HEK293 (cell line): ENCODE measurements around the gene MYO15B.

ENCODE experiments used
- CTCF ChIA-PET: fragments of 350-600 bp; formaldehyde crosslinking; extraction: SDS; loops from one replicate; lab custom pipeline; 2021; ENCODE audit warnings: antibody characterized with exemption; lab: Yijun Ruan, JAX
- POLR2A ChIA-PET: fragments of 300-600 bp; formaldehyde crosslinking; extraction: SDS; loops from one replicate; lab custom pipeline; 2020; ENCODE audit warnings: antibody characterized with exemption, inconsistent platforms; lab: Yijun Ruan, JAX
- H3K27ac ChIP-seq: fragments of 200-500 bp; sonication (Bioruptor generic); 2 replicates; pipeline ENCODE4 v1.5.1; 2014; ENCODE audit warnings: low read depth, low read length, control low read depth, inconsistent platforms; ENCODE audit errors: extremely low read depth
- H3K36me3 ChIP-seq, 2 experiments: fragments of 200-500 bp in 1 of 2; sonication (Bioruptor generic) in 1 of 2; 1 replicate in 1 of 2; 2 replicates in 1 of 2; pipeline ENCODE4 v1.5.1; 2014 to 2017; ENCODE audit warnings: inconsistent platforms in 2 of 2, low read length in 2 of 2; ENCODE audit not compliant: control insufficient read depth in 2 of 2, insufficient read depth in 1 of 2
- H3K4me1 ChIP-seq: fragments of 200-500 bp; sonication (Bioruptor generic); 2 replicates; pipeline ENCODE4 v1.5.1; 2014; ENCODE audit warnings: mild to moderate bottlenecking, low read length, inconsistent platforms; ENCODE audit not compliant: control insufficient read depth, insufficient read depth
- H3K4me3 ChIP-seq: 2 replicates; pipeline ENCODE4 v1.5.1; 2011; ENCODE audit warnings: low read depth, mild to moderate bottlenecking, control low read depth, low read length, moderate library complexity
- H3K9me3 ChIP-seq: fragments of 200-500 bp; sonication (Bioruptor generic); 2 replicates; pipeline ENCODE4 v1.5.1; 2014; ENCODE audit warnings: low read depth, low read length, inconsistent platforms; ENCODE audit not compliant: control insufficient read depth, insufficient read depth
- EGR2 ChIP-seq: fragments of 450-650 bp; formaldehyde crosslinking; IDR thresholded peaks from 2 replicates; pipeline ENCODE4 v1.5.1; 2016; ENCODE audit warnings: low read depth, missing biosample characterization, missing genetic modification characterization
- KLF7 ChIP-seq: fragments of 450-650 bp; formaldehyde crosslinking; IDR thresholded peaks from 2 replicates; pipeline ENCODE4 v1.5.1; 2016; ENCODE audit warnings: missing biosample characterization, missing genetic modification characterization, borderline replicate concordance
- ZBTB49 ChIP-seq: fragments of 450-650 bp; formaldehyde crosslinking; IDR thresholded peaks from 2 replicates; pipeline ENCODE4 v1.5.1; 2016; ENCODE audit warnings: missing biosample characterization, missing genetic modification characterization, low read depth
- ZBTB7A ChIP-seq: fragments of 450-650 bp; formaldehyde crosslinking; IDR thresholded peaks from 2 replicates; pipeline ENCODE4 v1.5.1; 2016; ENCODE audit warnings: low read depth, missing biosample characterization, missing genetic modification characterization
- ZFHX2 ChIP-seq: fragments of 450-650 bp; formaldehyde crosslinking; conservative IDR thresholded peaks from 2 replicates; pipeline ENCODE4 v1.5.1; 2016; ENCODE audit warnings: missing biosample characterization, missing genetic modification characterization
- ZNF114 ChIP-seq: fragments of 450-650 bp; formaldehyde crosslinking; IDR thresholded peaks from 2 replicates; pipeline ENCODE4 v1.5.0; 2017; ENCODE audit warnings: missing biosample characterization, missing genetic modification characterization
- ZNF121 ChIP-seq: fragments of 450-650 bp; formaldehyde crosslinking; IDR thresholded peaks from 2 replicates; pipeline ENCODE4 v1.5.1; 2016; ENCODE audit warnings: missing biosample characterization, missing genetic modification characterization
- ZNF133 ChIP-seq: fragments of 450-650 bp; formaldehyde crosslinking; IDR thresholded peaks from 2 replicates; pipeline ENCODE4 v1.5.1; 2016; ENCODE audit warnings: missing biosample characterization, missing genetic modification characterization
- ZNF16 ChIP-seq: fragments of 450-650 bp; formaldehyde crosslinking; IDR thresholded peaks from 2 replicates; pipeline ENCODE4 v1.5.1; 2016; ENCODE audit warnings: low read depth, missing biosample characterization, missing genetic modification characterization
- ZNF274 ChIP-seq, 2 experiments: fragments of 200-500 bp in 1 of 2; fragments of 450-650 bp in 1 of 2; sonication (Bioruptor generic) in 1 of 2; formaldehyde crosslinking in 1 of 2; IDR thresholded peaks; 2 replicates each; pipeline versions ENCODE4 v1.5.1 to v1.6.1; 2014 to 2016; ENCODE audit warnings: borderline replicate concordance in 1 of 2, inconsistent platforms in 1 of 2, low read length in 1 of 2, missing biosample characterization in 1 of 2, missing genetic modification characterization in 1 of 2
- ZNF335 ChIP-seq: fragments of 450-650 bp; formaldehyde crosslinking; conservative IDR thresholded peaks from 2 replicates; pipeline ENCODE4 v1.5.1; 2016; ENCODE audit warnings: missing biosample characterization, missing genetic modification characterization
- ZNF350 ChIP-seq: fragments of 450-650 bp; formaldehyde crosslinking; IDR thresholded peaks from 2 replicates; pipeline ENCODE4 v1.5.0; 2017; ENCODE audit warnings: missing biosample characterization, mild to moderate bottlenecking, missing genetic modification characterization
- ZNF37A ChIP-seq: fragments of 450-650 bp; IDR thresholded peaks from 2 replicates; pipeline ENCODE4 v1.5.1; 2018; ENCODE audit warnings: missing biosample characterization, missing genetic modification characterization
- ZNF449 ChIP-seq: fragments of 450-650 bp; formaldehyde crosslinking; IDR thresholded peaks from 2 replicates; pipeline ENCODE4 v1.5.1; 2017; ENCODE audit warnings: missing biosample characterization, mild to moderate bottlenecking, missing genetic modification characterization, moderate library complexity
- ZNF514 ChIP-seq: fragments of 450-650 bp; formaldehyde crosslinking; IDR thresholded peaks from 2 replicates; pipeline ENCODE4 v1.5.1; 2016; ENCODE audit warnings: missing biosample characterization, missing genetic modification characterization
- ZNF530 ChIP-seq: fragments of 450-650 bp; formaldehyde crosslinking; IDR thresholded peaks from 2 replicates; pipeline ENCODE4 v1.5.1; 2016; ENCODE audit warnings: low read depth, missing biosample characterization, missing genetic modification characterization
- ZNF560 ChIP-seq: fragments of 450-650 bp; formaldehyde crosslinking; IDR thresholded peaks from 2 replicates; pipeline ENCODE4 v1.5.1; 2017; ENCODE audit warnings: missing biosample characterization, missing genetic modification characterization, borderline replicate concordance
- ZNF692 ChIP-seq: fragments of 450-650 bp; formaldehyde crosslinking; IDR thresholded peaks from 2 replicates; pipeline ENCODE4 v1.5.1; 2016; ENCODE audit warnings: missing biosample characterization, missing genetic modification characterization
- ZNF777 ChIP-seq: fragments of 450-650 bp; formaldehyde crosslinking; IDR thresholded peaks from 2 replicates; pipeline ENCODE4 v1.5.1; 2017; ENCODE audit warnings: missing biosample characterization, missing genetic modification characterization, borderline replicate concordance
- ZNF830 ChIP-seq: fragments of 450-650 bp; IDR thresholded peaks from 2 replicates; pipeline ENCODE4 v1.5.0; 2018; ENCODE audit warnings: missing biosample characterization, missing genetic modification characterization, low read depth, mild to moderate bottlenecking, moderate library complexity
- ZSCAN5A ChIP-seq: fragments of 450-650 bp; formaldehyde crosslinking; IDR thresholded peaks from 2 replicates; pipeline ENCODE4 v1.5.1; 2016; ENCODE audit warnings: missing biosample characterization, missing genetic modification characterization

The MYO15B gene

GRCh38 chr17:75544250-75544649, 43.4 kb upstream of the MYO15B start (continued):
- peak; percentile 23; the same call in 1 of the 2 replicates for TF ChIP-seq ZFHX2
- TF ChIP-seq ZBTB49: no peak
- TF ChIP-seq ZNF16 (tag by site-specific recombination): no peak

- H3K9me3 ChIP-seq: no peaks in the 10 kb centered on the region
- TF ChIP-seq ZNF274 (IDR thresholded peaks at IDR 0.05; ENCODE audit: low read length) (no peak), ZNF274 (tag by site-specific recombination; IDR thresholded peaks at IDR 0.05; ENCODE audit: borderline replicate concordance) (no peak), ZNF560 (no peak)
- peaks cover 10% of the 10 kb centered on the region; the same call in 1 of the 2 replicates for H3K4me1 ChIP-seq
- ChIA-PET CTCF (interaction anchor here (0.6 kb wide), 1 partner anchor 87 kb away, joined by 3 read pairs; the partner anchor contains the start of gene SMIM5), POLR2A (no interaction called here)
- no peak overlapping the region for H3K27ac ChIP-seq
- H3K4me3 ChIP-seq: no peak overlapping the region
- no peaks in the 10 kb centered on the region for H3K36me3 ChIP-seq
Observed at GRCh38 chr17:75546181-75546580, 41.4 kb upstream of the MYO15B start.

- CTCF ChIA-PET: no interaction called here
- Histone ChIP-seq H3K36me3 (no peaks in the 10 kb centered on the region), H3K4me1 (peaks cover 10% of the 10 kb centered on the region; the same call in 1 of the 2 replicates), H3K9me3 (no peaks in the 10 kb centered on the region), H3K27ac (no peak overlapping the region), H3K4me3 (no peak overlapping the region)
- no peak for TF ChIP-seq ZNF335
- no peak for TF ChIP-seq ZSCAN5A (tag by site-specific recombination)
- no peak for TF ChIP-seq KLF7
- no peak for TF ChIP-seq ZNF121
- no peak for TF ChIP-seq EGR2 (tag by site-specific recombination)
- TF ChIP-seq ZNF37A (tag by site-specific recombination): no peak
- TF ChIP-seq ZNF133: no peak
- no peak for TF ChIP-seq ZNF449 (tag by site-specific recombination)
- TF ChIP-seq ZNF830 (tag by site-specific recombination): no peak
- TF ChIP-seq ZNF530: no peak
- no peak for TF ChIP-seq ZNF777
- TF ChIP-seq ZNF514 (tag by site-specific recombination): no peak
- no peak for TF ChIP-seq ZNF114 (tag by site-specific recombination)
- no peak for TF ChIP-seq ZNF692
- TF ChIP-seq ZNF350: no peak
- no peak for TF ChIP-seq ZBTB7A (tag by site-specific recombination)
- POLR2A ChIA-PET: no interaction called here
Observed at GRCh38 chr17:75547091-75547490, 40.5 kb upstream of the MYO15B start.
